ENCODE results near the gene PRR35.

PRR35 gene

DNA sequence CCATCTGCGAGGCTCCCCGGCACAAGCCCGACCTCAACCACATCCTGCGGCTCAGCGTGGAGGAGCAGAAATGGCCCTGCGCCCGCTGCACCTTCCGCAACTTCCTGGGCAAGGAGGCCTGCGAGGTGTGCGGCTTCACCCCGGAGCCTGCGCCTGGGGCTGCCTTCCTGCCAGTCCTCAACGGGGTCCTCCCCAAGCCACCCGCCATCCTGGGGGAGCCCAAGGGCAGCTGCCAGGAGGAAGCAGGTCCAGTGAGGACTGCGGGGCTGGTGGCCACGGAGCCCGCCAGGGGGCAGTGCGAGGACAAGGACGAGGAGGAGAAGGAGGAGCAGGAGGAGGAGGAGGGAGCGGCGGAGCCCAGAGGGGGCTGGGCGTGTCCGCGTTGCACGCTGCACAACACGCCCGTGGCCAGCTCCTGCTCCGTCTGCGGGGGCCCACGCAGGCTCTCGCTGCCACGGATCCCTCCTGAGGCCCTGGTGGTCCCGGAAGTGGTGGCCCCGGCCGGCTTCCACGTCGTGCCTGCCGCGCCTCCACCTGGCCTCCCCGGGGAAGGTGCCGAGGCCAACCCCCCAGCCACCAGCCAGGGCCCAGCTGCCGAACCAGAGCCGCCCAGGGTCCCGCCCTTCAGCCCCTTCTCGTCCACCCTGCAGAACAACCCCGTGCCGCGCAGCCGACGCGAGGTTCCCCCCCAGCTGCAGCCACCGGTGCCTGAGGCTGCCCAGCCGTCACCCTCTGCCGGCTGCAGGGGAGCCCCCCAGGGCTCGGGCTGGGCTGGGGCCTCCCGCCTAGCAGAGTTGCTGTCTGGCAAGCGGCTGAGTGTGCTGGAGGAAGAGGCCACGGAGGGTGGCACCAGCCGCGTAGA, 13.1 kb upstream of the PRR35 start:
- TF ChIP-seq GABPA (IDR thresholded peaks at IDR 0.05; ENCODE audit: low read depth) (peak; percentile 94), REST (IDR thresholded peaks at IDR 0.05; ENCODE audit: insufficient replicate concordance, low read depth) (no peak), SPI1 (IDR thresholded peaks at IDR 0.05; ENCODE audit: borderline replicate concordance, low read depth) (peak; percentile 30; the same call in 1 of the 2 replicates), POLR2AphosphoS5 (IDR thresholded peaks at IDR 0.05; ENCODE audit: low read depth) (peak; percentile 94), CTCF (IDR thresholded peaks at IDR 0.05; ENCODE audit: insufficient read depth, low read length) (peak; percentile 86)
- H3K4me3 ChIP-seq (replicated peaks; ENCODE audit: insufficient read depth, low read length) = peak overlapping the region; percentile 6; the same call in 1 of the 2 replicates
- DNase-seq (ENCODE audit: low read depth in 1 of 2, low spot score in 1 of 2) = peak; percentile 95 to 99
- H3K27me3 ChIP-seq (ENCODE audit: insufficient read depth, poor library complexity, severe bottlenecking) = no peaks in the 10 kb centered on the region
- H3K27ac ChIP-seq (replicated peaks) = peak overlapping the region; percentile 61

DNA sequence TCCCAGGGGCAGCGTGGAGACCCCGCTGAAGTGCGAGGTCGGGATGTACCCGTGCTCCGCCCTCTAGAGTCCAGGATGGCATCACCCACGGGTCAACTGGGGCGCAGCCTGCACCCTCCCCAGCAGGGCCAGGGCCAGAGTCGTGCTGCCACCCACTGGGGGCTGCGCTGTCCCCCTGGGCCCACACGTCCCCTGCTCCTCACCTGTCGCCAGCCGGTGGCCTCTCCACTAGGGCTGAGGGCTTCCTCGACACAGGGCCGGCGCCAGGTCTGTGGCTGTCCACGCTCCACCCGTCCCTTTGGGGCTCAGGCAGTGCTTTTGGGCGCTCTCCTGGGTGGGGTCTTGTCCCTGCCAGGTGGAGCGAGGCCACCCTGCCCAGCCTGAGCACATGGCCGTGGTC, 11.6 kb upstream of the PRR35 start:
- TF ChIP-seq GABPA (IDR thresholded peaks at IDR 0.05; ENCODE audit: low read depth) = no peak
- TF ChIP-seq POLR2AphosphoS5 (IDR thresholded peaks at IDR 0.05; ENCODE audit: low read depth) = no peak
- no peak for TF ChIP-seq CTCF (IDR thresholded peaks at IDR 0.05; ENCODE audit: insufficient read depth, low read length)
- no peak for TF ChIP-seq REST (IDR thresholded peaks at IDR 0.05; ENCODE audit: insufficient replicate concordance, low read depth)
- DNase-seq (ENCODE audit: low read depth in 1 of 2, low spot score in 1 of 2) = no peak
- no peaks in the 10 kb centered on the region for H3K27me3 ChIP-seq (ENCODE audit: insufficient read depth, poor library complexity, severe bottlenecking)
- no peak overlapping the region for H3K27ac ChIP-seq (replicated peaks)
- H3K4me3 ChIP-seq (replicated peaks; ENCODE audit: insufficient read depth, low read length) = no peak overlapping the region

- DNase-seq (ENCODE audit: low read depth in 1 of 2, low spot score in 1 of 2) = no peak
- Histone ChIP-seq H3K4me3 (replicated peaks; ENCODE audit: insufficient read depth, low read length) (no peak overlapping the region), H3K27ac (replicated peaks) (no peak overlapping the region), H3K27me3 (ENCODE audit: insufficient read depth, poor library complexity, severe bottlenecking) (no peaks in the 10 kb centered on the region)
- TF ChIP-seq POLR2AphosphoS5 (IDR thresholded peaks at IDR 0.05; ENCODE audit: low read depth) (no peak), GABPA (IDR thresholded peaks at IDR 0.05; ENCODE audit: low read depth) (no peak), SPI1 (IDR thresholded peaks at IDR 0.05; ENCODE audit: borderline replicate concordance, low read depth) (no peak), REST (IDR thresholded peaks at IDR 0.05; ENCODE audit: insufficient replicate concordance, low read depth) (no peak), CTCF (IDR thresholded peaks at IDR 0.05; ENCODE audit: insufficient read depth, low read length) (no peak)
Observed at GRCh38 chr16:549544-550263, 10.5 kb upstream of the PRR35 start.
